GM19193 (cell line): ENCODE data around the gene RAPGEF3.

Experiments used
- POLR2A ChIP-seq: IDR thresholded peaks from 4 replicates; pipeline ENCODE4 v1.6.1; 2011; ENCODE audit not compliant: insufficient read depth, insufficient read length; ENCODE audit errors: extremely low read depth

Gene RAPGEF3

GRCh38 chr12:47763481-47764346, 5.0 kb upstream of the RAPGEF3 start:
- TF ChIP-seq POLR2A, result no peak

DNA sequence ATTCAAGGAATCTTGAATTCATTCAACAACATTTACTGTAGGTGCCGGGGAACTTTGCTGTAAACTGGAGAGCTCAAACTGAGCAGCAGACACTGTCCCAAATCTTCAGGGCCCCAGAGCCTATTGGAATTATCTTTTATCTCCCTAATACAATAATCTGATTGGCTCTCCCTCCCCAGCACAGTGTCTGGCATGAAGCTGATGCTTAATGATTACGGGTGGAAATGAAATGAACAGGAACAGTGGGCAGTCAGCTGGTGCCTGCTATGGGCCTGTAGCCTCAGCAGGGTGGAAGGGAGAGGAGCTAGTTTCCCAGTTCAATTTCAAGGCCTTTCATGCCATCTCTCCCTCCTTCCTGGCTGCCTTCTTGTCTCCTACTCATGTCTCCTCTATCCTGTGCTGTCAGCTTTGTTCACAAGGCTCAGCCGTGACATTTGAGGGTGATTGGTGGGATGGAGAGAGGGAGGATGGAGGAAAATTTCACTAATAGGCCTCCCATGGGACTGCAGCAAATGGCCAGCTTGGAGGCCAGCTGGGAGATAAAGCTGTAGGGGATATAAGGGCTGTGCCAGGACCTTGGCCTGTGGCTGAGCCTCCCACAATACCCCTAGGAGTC, 4.3 kb upstream of the RAPGEF3 start:
- no peak for TF ChIP-seq POLR2A

GRCh38 chr12:47758584-47758833, 171 bp downstream of the RAPGEF3 start:
- no peak for TF ChIP-seq POLR2A

DNA sequence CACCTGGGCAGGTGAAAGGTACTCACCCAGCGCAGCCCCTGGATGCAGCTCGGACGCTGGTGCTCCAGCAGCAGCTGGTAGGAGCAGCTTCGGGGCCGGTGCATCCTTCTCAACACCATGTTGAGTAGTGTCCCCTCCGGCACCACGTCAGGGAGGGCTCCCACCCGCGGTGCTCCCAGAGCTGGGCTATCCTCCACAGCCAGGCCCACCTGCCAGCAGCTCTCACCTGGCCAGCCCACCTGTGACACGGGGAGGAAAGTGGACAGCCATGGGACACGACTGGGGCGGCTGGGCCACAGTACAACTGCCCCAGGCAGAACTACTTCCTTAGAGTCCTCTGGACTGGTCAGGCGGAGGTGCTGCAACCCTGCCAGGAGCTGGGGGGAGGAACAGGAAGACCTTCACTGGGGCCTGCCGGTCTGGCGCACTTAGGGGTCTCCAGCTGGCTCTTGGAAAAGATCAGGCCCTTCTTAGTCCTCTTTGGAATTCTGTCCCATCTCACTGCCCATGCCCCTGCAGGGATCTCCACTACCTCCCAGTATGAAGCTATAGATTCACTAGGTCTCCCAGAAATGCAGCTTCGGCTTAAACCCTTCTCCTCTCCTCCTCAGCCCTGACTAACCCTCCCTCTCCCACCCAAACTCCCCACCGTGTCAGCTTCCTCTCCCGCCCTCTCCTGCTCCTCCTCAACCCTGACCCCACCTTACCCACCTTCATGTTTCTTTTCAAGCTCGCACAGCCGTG, 668 bp downstream of the RAPGEF3 start:
- no peak for TF ChIP-seq POLR2A

- TF ChIP-seq POLR2A, result no peak
Measured at GRCh38 chr12:47757364-47757839, 1.3 kb downstream of the RAPGEF3 start.

GRCh38 chr12:47755655-47756562, 2.8 kb downstream of the RAPGEF3 start:
- no peak for TF ChIP-seq POLR2A

GRCh38 chr12:47754881-47755280, 3.8 kb downstream of the RAPGEF3 start:
- TF ChIP-seq POLR2A, result peak; percentile 29

- no peak for TF ChIP-seq POLR2A
Measured at GRCh38 chr12:47754126-47754525, 4.6 kb downstream of the RAPGEF3 start.

DNA sequence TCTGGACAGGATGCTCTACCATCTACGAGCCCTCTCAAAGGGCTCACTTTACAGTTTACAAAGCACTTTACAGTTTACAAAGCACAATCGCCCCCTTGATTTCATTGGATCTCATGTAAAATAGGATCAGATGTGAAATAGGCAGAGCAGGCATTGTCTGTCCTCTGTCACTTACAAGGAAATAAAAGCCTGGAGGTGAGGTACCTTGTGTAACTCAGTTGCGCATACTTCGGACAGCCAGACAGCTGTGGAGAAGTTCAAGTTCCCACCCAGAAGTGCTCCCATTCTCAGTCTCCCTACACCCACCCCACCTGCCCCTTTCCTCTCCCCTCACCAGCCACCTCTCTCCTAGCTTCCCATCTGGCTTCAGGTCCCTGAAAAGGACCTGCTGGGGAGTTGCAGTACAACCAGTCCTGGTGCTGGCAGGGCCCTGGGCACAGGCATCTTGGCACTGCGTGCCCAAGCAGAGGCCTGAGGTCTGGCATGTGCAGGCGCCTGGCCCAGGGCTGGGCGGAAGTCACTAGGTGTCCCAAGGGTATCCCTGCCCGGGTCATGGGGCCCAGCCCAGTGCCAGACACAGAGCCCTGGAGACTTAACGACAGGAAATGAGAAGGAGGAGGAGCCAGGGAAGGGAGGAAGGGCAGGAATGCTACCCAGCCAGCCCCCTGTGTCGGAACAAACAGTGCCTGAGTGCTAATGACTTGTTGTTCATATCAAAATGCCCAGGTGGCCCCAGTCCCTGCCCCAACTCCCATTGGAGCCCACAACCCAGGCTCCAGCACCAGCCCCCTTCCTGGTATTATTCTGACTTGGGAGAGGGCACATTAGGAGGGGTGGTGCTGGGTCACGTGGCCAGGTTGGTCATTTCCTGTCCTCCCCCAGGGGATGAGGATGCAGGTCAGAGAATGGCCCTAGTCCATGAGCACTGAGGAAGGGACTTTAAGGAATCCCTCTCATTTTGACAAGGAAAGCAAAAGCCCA, 5.4 kb downstream of the RAPGEF3 start:
- no peak for TF ChIP-seq POLR2A

- no peak for TF ChIP-seq POLR2A
Measured at GRCh38 chr12:47752552-47752951, 6.1 kb downstream of the RAPGEF3 start.

DNA sequence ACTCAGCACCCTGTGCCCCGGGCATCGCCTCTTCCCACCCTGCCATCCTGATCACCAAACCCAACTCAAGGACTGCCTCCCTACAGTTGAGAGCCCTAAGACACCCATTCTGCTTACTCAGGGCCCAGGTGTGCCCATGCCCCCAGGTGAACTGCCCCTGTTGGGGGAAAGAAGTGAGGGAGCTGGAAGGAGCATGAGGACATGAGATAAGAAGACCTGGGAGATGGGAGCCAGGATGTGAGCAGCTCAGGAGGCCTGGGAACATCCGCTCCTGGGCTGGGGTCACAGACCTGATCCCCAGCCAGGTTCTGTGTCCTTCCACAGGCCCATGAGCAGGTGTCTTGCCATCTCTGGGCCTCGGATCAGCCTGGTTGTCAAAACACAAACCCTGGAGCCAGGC, 6.6 kb downstream of the RAPGEF3 start:
- TF ChIP-seq POLR2A, result no peak

DNA sequence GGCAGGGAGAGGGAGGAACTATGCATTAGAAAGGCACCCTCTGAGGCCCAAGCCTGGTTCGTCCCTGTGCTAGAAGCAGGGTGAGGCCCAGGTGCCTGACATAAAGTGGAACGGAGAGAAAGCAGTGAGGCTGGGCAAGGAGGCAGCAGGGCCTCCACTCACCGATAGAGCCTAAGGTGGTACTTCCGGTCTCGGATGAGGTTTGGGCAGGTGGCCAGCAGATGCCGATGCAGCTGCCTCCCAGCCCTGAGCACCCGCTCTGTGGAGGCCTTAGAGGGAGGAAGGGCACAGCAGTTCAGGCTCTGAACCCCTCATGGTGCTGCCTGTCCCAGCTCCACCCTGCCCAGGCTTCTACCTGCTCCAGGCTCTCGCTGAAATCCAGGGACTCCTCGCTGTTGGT, 7.1 kb downstream of the RAPGEF3 start:
- no peak for TF ChIP-seq POLR2A

GRCh38 chr12:47750916-47751470, 7.7 kb downstream of the RAPGEF3 start:
- no peak for TF ChIP-seq POLR2A
